Mucosa of stomach (tissue), 1 donor: ENCODE results near the gene B3GAT3.
A peak's percentile ranks its signal among the peaks of the same experiment; 100 is the strongest.

ENCODE experiments used
- H3K27me3 ChIP-seq: one replicate; pipeline ENCODE4 v1.7.0; 2013; ENCODE audit warnings: mild to moderate bottlenecking, low read length; ENCODE audit not compliant: control insufficient read depth, insufficient read depth
- H3K36me3 ChIP-seq: one replicate; pipeline ENCODE4 v1.7.0; 2013; ENCODE audit warnings: low read length; ENCODE audit not compliant: control insufficient read depth, insufficient read depth
- H3K4me1 ChIP-seq: one replicate; pipeline ENCODE4 v1.7.0; 2013; ENCODE audit warnings: mild to moderate bottlenecking, low read length; ENCODE audit not compliant: control insufficient read depth, insufficient read depth
- H3K4me3 ChIP-seq: one replicate; pipeline ENCODE4 v1.7.0; 2013; ENCODE audit warnings: low read length
- H3K9ac ChIP-seq: one replicate; pipeline ENCODE4 v1.7.0; 2013; ENCODE audit warnings: mild to moderate bottlenecking, low read length, moderate library complexity
- H3K9me3 ChIP-seq: one replicate; pipeline ENCODE4 v1.7.0; 2013; ENCODE audit warnings: mild to moderate bottlenecking, low read length, moderate library complexity; ENCODE audit not compliant: control insufficient read depth
- donor health status: Pancreatic carcinoma.

The B3GAT3 gene

DNA sequence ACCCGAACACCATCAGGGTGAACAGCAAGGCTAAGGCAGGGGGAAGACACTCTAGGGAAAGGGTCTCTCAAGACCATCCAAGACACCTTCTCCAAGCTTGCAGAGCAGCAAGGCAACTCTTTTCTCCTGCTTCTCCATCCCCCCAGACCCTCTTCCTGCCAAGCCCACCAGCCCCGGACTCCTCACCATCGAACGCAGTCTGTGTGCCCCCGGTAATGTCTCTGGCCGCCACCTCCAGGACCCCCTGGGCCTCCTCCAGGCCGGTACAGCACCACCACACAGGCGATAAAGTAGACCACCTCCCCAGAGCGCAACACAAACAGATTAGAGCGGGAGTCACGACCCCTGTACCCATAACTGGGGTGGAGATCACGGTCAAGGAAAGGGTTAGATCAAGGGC, 13.0 kb downstream of the B3GAT3 start:
- Histone ChIP-seq H3K4me3 (no peak overlapping the region), H3K4me1 (peaks cover 22% of the 10 kb centered on the region), H3K27me3 (no peaks in the 10 kb centered on the region), H3K9me3 (no peaks in the 10 kb centered on the region), H3K36me3 (no peaks in the 10 kb centered on the region), H3K9ac (no peak overlapping the region)

DNA sequence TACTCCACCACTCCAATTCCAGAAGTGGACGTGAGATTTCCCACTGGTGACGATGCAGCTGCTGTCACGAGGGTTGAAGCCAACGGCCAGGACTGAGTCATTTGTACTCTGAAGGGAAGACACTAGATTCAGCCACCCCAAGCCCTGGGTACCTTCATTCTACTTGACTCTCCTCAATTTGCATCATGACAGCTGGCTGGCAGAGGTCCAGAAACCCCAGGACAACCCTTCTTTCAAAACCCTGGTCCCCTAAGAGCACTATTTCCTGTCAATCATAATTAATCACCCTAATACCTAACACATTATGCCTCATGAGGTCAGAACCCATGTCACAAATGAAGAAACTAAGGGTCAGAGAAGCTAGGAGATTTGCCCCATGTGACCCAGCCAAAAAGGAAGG, 14.1 kb downstream of the B3GAT3 start:
- Histone ChIP-seq H3K9ac (no peak overlapping the region), H3K27me3 (no peaks in the 10 kb centered on the region), H3K4me3 (no peak overlapping the region), H3K4me1 (peaks cover 18% of the 10 kb centered on the region), H3K9me3 (no peaks in the 10 kb centered on the region), H3K36me3 (no peaks in the 10 kb centered on the region)

DNA sequence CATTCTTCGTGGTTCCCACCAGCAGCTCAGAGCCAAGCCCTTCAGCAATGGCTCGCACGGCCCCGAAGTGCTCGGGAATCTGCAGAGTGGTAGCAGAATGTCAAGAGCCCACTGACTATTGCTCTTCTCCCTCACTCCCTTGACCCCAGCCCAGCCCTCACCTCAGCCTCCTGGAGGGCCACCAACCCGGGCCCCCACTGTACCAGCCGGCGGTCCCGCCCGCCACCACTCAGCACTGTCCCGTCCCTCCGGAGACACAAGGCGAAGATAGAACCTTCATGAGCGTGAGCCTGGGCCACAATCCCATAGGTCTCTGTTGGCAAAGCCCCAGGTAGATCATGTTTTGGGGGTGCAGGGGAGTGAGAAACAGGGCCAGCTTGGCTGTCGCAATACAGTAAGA, 15.9 kb downstream of the B3GAT3 start:
- Histone ChIP-seq H3K9me3 (no peaks in the 10 kb centered on the region), H3K36me3 (no peaks in the 10 kb centered on the region), H3K4me1 (peaks cover 8% of the 10 kb centered on the region), H3K9ac (no peak overlapping the region), H3K4me3 (no peak overlapping the region), H3K27me3 (no peaks in the 10 kb centered on the region)

DNA sequence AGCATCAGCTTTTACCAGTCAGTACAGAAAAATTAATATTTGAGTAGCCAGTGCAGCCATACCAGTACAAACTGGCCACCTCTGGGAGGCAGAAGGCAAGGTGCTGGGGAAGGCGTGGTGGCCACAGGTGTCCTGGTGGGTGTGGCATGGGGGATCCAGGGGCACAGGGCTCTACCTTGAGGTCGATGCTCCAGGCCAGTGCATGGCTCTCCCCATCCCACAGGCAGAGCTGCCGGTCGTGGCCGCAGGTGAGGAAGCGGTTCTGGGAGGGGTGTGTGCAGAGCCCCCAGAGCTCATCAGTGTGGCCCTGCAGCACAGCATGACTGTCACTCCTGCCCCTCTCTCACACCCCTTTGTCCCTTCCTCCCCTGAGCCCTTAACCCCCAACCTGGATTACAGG, 16.3 kb downstream of the B3GAT3 start:
- Histone ChIP-seq H3K9ac (no peak overlapping the region), H3K27me3 (no peaks in the 10 kb centered on the region), H3K9me3 (no peaks in the 10 kb centered on the region), H3K4me3 (no peak overlapping the region), H3K36me3 (no peaks in the 10 kb centered on the region), H3K4me1 (peaks cover 6% of the 10 kb centered on the region)

DNA sequence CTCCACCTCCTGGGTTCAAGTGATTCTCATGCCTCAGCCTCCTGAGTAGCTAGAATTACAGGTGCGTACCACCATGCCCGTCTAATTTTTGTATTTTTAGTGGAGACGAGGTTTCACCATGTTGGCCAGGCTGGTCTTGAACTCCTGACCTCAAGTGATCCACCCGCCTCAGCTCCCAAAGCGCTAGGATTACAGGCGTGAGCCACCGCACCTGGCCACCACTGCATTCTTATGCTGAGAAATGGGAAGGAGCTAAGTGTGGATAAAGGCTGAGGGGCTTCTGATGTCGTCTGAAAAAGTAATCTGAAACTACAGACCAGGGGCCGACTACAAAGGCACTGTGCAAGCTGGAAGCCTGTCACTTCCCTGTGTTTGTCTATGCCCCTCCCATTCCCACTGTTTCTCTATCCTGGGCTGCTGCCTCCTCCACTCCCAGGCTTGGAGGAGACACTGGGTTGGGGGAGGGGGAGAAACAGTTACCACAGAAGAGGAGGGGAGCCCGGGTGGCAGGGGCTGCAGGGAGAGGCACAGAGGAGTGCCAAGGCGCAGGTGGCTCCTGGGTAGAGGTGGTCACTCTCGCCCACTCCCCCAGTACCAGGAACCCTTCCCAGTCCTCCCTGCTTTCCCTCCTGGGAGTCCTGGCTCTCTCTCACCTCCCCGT, 17.2 kb downstream of the B3GAT3 start:
- peaks cover 15% of the 10 kb centered on the region for H3K4me1 ChIP-seq
- H3K27me3 ChIP-seq, result no peaks in the 10 kb centered on the region
- H3K9me3 ChIP-seq, result no peaks in the 10 kb centered on the region
- H3K36me3 ChIP-seq, result no peaks in the 10 kb centered on the region
- H3K4me3 ChIP-seq, result no peak overlapping the region
- no peak overlapping the region for H3K9ac ChIP-seq

DNA sequence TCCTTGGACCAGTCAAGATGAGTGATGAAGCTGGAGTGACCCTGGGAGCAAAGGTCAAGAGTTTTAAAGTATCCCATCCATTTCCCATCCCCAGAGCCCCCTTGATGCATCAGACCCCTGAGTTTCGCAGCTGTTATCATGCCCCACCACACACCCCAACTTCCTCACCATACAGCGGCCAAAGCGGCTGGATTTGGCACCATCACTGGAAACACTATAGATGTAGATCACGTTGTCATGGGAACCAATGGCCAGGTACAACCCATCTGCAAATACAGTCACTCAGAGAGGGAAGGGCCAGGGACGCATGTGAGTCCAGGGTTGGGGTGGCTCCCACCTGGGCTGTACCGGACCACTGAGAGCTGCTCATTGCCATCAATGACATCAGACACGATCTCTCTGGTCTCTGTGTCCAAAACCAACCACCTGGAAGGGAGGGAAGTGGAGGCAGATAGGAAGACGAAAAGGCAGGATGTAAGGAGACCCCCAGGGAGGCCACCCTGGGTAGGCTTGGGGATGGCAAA, 17.9 kb downstream of the B3GAT3 start:
- H3K9ac ChIP-seq, result no peak overlapping the region
- no peaks in the 10 kb centered on the region for H3K27me3 ChIP-seq
- H3K36me3 ChIP-seq, result no peaks in the 10 kb centered on the region
- no peaks in the 10 kb centered on the region for H3K9me3 ChIP-seq
- H3K4me1 ChIP-seq, result peaks cover 22% of the 10 kb centered on the region
- no peak overlapping the region for H3K4me3 ChIP-seq

DNA sequence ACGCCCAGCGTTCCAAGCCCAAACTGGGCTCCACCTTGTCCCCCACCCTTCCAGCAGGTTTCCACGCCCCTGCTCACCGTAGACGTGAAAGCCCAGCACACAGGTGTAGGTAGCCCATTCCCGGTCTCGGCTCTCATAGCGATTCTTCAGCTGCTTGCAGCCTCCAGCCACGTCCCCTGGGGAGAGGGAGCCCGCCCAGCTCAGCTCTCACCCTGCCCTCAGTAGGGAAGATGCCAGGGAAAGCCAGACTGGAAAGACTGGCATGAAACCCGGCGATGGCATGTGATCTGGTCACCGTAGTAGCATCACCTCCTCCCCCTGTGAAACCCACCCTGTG, 18.7 kb downstream of the B3GAT3 start:
- Histone ChIP-seq H3K4me1 (peaks cover 24% of the 10 kb centered on the region), H3K9me3 (no peaks in the 10 kb centered on the region), H3K4me3 (no peak overlapping the region), H3K9ac (peak overlapping the region; percentile 86), H3K27me3 (no peaks in the 10 kb centered on the region), H3K36me3 (peaks cover 3% of the 10 kb centered on the region)

DNA sequence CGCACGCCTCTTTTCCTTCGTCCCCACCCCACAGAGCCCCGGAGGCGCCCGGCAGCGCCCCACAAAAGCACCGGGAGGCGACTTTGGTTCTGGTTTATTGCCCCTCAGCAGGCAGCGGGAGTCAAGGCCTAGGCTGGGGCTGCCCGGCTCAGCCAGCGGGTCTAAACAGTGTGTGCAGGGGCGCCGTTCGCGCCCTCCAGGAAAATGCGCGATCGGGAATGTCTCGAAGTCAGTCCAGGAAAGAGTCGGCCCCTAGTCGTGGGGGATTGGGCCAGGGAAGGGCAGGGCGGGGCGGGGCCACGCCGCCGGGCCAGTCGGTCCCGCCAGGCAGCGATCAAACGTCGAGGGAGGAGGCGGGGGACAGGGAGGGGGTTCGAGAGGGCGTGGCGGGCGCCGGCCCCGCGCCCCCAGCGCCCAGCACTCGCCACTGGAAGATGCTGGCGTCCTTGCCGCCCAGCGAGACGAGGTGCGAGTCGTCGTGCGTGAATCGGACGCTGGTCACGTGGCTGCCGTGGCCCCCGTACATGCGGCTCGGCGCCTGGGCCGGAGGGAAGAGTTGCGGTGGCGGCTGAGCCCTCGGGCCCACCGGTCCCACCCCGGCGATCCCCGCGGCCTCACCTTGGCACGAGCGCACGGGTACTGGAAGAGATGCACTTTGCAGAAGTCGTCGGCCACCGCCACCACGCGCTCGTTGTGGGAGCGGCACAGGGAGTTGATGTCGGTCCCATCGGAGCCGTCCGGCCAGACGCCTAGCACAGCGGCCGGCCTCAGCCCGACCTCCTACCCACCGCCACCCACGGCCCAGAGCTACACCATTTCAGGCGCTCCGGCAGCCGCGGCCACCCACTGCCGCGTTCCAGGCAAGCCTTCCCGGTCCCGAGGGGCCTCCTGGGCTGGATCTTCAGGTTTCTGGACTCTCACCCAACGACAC, 19.4 kb downstream of the B3GAT3 start:
- no peaks in the 10 kb centered on the region for H3K9me3 ChIP-seq
- H3K4me3 ChIP-seq, result peak overlapping the region; percentile 77
- peaks cover 9% of the 10 kb centered on the region for H3K36me3 ChIP-seq
- H3K4me1 ChIP-seq, result peaks cover 24% of the 10 kb centered on the region
- H3K9ac ChIP-seq, result peak overlapping the region; percentile 86
- H3K27me3 ChIP-seq, result no peaks in the 10 kb centered on the region

DNA sequence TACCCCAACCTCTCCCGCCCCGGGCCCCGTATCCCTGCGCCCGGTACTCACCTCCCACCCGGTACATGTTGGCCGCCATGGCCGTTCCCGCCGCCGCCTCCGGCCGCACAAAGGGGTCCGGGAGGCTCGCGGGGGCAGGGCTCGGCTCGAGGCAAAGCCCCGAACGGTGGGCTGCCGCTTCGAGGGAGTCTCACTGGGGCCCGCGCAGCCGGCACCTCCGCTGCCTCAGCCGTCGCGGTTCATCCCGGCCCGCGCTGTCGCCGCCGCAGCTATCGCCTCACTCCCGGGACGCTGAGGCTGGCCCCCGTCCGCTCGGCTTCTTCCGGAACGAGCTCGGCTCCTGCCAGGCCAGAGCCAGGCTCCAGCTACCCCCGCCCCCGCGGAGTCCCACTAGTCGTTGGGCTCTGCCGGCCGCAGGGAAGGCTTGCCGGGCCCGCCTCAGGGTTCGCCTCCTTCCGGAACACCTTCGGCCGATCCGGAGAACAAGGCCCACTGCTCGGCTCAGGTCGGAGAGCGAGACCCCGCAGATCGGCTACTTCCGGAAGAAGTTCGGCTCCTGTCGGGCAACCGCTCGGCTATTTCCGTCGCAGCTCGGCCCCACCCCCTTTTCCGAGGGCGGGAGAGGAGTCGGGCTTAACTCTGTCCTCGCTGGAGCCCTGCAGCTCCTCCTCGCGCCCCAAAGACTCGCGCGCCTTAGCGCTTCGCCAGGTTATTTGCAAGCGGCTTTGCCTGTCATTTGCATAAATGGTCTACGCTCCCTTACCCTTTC, 20.2 kb downstream of the B3GAT3 start, which contains the start of gene MTA2:
MTA2 (minus strand) TSS at position 494 of the 769 bp plus-strand sequence; CDS start at position 79, 415 bp downstream.
- peaks cover 24% of the 10 kb centered on the region for H3K4me1 ChIP-seq
- H3K4me3 ChIP-seq, result peak within 1 kb of the TSS; percentile 77
- peak within 1 kb of the TSS; percentile 86 for H3K9ac ChIP-seq
- H3K36me3 ChIP-seq, result peaks cover 11% of the 10 kb centered on the region
- H3K27me3 ChIP-seq, result no peaks in the 10 kb centered on the region
- H3K9me3 ChIP-seq, result no peaks in the 10 kb centered on the region

DNA sequence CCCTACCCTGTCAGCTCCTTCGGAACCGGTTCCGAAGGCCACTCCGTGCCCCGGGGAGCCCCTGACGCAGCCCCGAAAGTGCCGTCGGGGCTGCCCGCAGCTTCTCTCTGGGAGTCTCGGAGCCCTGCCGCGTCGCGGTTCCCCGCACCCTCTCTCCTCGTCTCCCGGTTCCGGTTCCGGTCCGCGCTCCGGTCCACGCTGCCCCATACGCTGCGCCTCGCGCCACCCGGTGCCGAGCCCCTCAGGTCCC, 20.7 kb downstream of the B3GAT3 start:
- H3K4me1 ChIP-seq, result peaks cover 24% of the 10 kb centered on the region

DNA sequence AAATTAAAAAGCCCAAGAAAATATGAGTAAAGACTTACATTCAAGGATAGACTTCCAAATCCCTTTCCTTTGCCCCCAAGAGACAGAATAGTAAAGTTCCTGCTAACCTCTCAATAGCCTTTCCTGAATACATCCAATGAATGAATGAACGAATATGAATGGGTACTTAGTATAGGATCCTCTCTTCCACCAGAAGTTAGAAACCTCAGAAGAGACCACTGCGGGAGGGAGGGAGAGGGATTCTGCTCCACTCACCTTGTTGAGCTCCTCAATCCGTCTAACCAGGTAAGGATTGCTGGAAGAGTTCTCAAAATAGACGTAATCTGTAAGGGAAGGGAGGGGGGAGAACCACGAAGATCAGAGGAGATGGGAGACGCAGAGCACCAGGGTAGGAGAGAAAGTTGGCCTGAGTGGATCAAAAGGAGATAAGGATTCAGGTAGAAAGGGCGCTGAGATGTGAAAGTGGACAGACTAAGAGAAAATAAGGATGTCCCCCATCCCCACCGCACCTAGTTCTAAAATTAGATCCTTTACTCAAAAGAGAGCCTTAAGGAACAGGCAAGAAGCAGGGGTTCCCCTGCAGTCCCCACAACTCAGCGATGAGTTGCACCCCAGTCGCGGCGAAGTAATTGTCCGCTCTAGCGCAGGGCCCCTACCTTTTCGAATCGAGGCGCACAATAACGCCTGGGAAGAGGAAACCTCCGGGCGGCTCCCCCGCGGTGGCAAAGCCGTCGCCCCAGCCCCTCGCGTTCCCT, 21.2 kb downstream of the B3GAT3 start:
- Histone ChIP-seq H3K4me3 (peak overlapping the region; percentile 33), H3K36me3 (peaks cover 11% of the 10 kb centered on the region), H3K4me1 (peaks cover 24% of the 10 kb centered on the region)

More for the DNA sequence above, 20.7 kb downstream of the B3GAT3 start:
- H3K27me3 ChIP-seq, result no peaks in the 10 kb centered on the region
- H3K36me3 ChIP-seq, result peaks cover 11% of the 10 kb centered on the region
- peak overlapping the region; percentile 33 for H3K4me3 ChIP-seq
- H3K9me3 ChIP-seq, result no peaks in the 10 kb centered on the region
- H3K9ac ChIP-seq, result peak overlapping the region; percentile 86

More for the DNA sequence above, 21.2 kb downstream of the B3GAT3 start:
- Histone ChIP-seq H3K9me3 (no peaks in the 10 kb centered on the region), H3K9ac (peak overlapping the region; percentile 86), H3K27me3 (no peaks in the 10 kb centered on the region)
